DOHH2 (cell line): ENCODE data around the gene NDRG3.

Source experiments
- H3F3A ChIP-seq: fragments of 200-600 bp; sonication (generic), shearing (Covaris generic); 2 replicates; pipeline ENCODE4 v1.6.0; 2016; ENCODE audit warnings: antibody characterized with exemption, mild to moderate bottlenecking; ENCODE audit not compliant: control insufficient read depth, insufficient read depth
- H3K27ac ChIP-seq: fragments of 200-600 bp; sonication (generic); 2 replicates; pipeline ENCODE4 v1.5.1; 2014; ENCODE audit warnings: low read depth, mild to moderate bottlenecking, low read length, moderate library complexity
- H3K27me3 ChIP-seq: fragments of 200-600 bp; sonication (generic); 2 replicates; pipeline ENCODE4 v1.6.1; 2014; ENCODE audit warnings: mild to moderate bottlenecking, low read length, mixed read lengths; ENCODE audit not compliant: control insufficient read depth
- H3K36me3 ChIP-seq: fragments of 200-600 bp; sonication (generic); 2 replicates; pipeline ENCODE4 v1.6.1; 2014; ENCODE audit warnings: mild to moderate bottlenecking, low read length, moderate library complexity, mixed read lengths; ENCODE audit not compliant: control insufficient read depth
- H3K4me1 ChIP-seq: fragments of 200-600 bp; sonication (generic); 2 replicates; pipeline ENCODE4 v1.6.1; 2014; ENCODE audit warnings: mild to moderate bottlenecking, low read length, mixed read lengths; ENCODE audit not compliant: control insufficient read depth
- H3K4me2 ChIP-seq: fragments of 200-600 bp; sonication (generic); 2 replicates; pipeline ENCODE4 v1.6.0; 2014; ENCODE audit warnings: mild to moderate bottlenecking, low read length, moderate library complexity
- H3K4me3 ChIP-seq: fragments of 200-600 bp; sonication (generic); 2 replicates; pipeline ENCODE4 v1.5.1; 2014; ENCODE audit warnings: mild to moderate bottlenecking, low read length, mixed read lengths
- H3K79me2 ChIP-seq: fragments of 200-600 bp; sonication (generic); 2 replicates; pipeline ENCODE4 v1.6.1; 2014; ENCODE audit warnings: mild to moderate bottlenecking, low read length, mixed read lengths; ENCODE audit not compliant: control insufficient read depth
- H3K9me2 ChIP-seq: fragments of 200-600 bp; sonication (generic); replicated peaks from 2 replicates; pipeline ENCODE4 v1.6.1; 2014; ENCODE audit warnings: mild to moderate bottlenecking, low read length, mixed read lengths; ENCODE audit not compliant: control insufficient read depth
- H3K9me3 ChIP-seq: fragments of 200-600 bp; sonication (generic); 2 replicates; pipeline ENCODE4 v1.6.1; 2014; ENCODE audit warnings: antibody characterized with exemption, low read length, mixed read lengths; ENCODE audit not compliant: control insufficient read depth, insufficient read depth
- H4K20me1 ChIP-seq: fragments of 200-600 bp; sonication (generic); 2 replicates; pipeline ENCODE4 v1.6.0; 2014; ENCODE audit warnings: low read depth, mild to moderate bottlenecking, antibody characterized with exemption, low read length, moderate library complexity; ENCODE audit not compliant: control insufficient read depth, insufficient read depth
- EZH2phosphoT487 ChIP-seq: fragments of 200-600 bp; sonication (generic); IDR thresholded peaks from 2 replicates; pipeline ENCODE4 v1.6.1; 2017; ENCODE audit warnings: borderline replicate concordance, mild to moderate bottlenecking, antibody characterized with exemption, low read length, moderate library complexity, mixed read lengths
- TF ChIP-seq, protein P1 (sequence below): fragments of 200-600 bp; sonication (generic); IDR thresholded peaks from one replicate; pipeline ENCODE4 v1.5.1; 2014; ENCODE audit warnings: antibody characterized with exemption, mild to moderate bottlenecking, low read depth, low read length; ENCODE audit not compliant: poor library complexity, severe bottlenecking

Gene NDRG3

DNA sequence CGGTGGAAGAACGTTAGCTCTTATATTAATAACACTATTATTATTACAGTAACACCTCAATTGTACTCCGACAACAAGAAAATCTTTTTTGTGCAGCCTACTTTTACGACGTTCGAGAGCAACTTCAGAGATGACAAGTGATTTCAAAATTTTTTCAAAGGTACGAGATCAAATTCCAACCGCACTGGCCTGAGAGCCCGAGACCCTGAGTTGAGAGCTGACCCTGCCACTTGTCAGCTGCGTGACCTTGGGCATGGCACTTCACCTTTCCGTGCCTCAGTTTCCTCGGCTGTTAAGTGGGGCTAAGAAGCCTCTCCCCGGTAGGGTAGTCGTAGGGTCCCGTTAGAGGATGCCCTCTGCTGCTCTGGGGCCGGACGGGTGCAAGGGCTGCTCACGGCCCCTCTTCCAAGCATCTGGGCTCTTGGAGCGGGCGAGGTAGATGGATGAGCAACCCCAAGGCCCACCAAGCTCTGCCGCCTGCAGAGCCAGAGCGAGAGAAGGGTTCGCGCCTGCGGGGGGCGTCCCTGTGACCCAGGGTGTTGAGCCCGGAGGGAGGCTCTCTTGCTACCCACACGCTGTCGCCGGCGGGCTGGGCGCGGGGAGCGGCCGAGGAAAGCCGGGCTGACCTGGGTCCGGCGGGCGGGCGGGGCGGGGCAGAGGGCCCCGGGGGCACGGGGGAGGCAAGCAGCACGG is 510 bp downstream of the NDRG3 start:
- TF ChIP-seq, protein P1, sequence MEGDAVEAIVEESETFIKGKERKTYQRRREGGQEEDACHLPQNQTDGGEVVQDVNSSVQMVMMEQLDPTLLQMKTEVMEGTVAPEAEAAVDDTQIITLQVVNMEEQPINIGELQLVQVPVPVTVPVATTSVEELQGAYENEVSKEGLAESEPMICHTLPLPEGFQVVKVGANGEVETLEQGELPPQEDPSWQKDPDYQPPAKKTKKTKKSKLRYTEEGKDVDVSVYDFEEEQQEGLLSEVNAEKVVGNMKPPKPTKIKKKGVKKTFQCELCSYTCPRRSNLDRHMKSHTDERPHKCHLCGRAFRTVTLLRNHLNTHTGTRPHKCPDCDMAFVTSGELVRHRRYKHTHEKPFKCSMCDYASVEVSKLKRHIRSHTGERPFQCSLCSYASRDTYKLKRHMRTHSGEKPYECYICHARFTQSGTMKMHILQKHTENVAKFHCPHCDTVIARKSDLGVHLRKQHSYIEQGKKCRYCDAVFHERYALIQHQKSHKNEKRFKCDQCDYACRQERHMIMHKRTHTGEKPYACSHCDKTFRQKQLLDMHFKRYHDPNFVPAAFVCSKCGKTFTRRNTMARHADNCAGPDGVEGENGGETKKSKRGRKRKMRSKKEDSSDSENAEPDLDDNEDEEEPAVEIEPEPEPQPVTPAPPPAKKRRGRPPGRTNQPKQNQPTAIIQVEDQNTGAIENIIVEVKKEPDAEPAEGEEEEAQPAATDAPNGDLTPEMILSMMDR, result peak; percentile 59
- TF ChIP-seq EZH2phosphoT487, result no peak
- H3K36me3 ChIP-seq, result no peaks in the 10 kb centered on the region
- peaks cover 25% of the 10 kb centered on the region for H3F3A ChIP-seq
- peaks cover 18% of the 10 kb centered on the region for H3K4me1 ChIP-seq
- H3K27me3 ChIP-seq, result no peaks in the 10 kb centered on the region
- H3K9me3 ChIP-seq, result no peaks in the 10 kb centered on the region
- H3K79me2 ChIP-seq, result peaks cover 3% of the 10 kb centered on the region
- H3K4me2 ChIP-seq, result peak overlapping the region; percentile 77
- H3K9me2 ChIP-seq, result no peaks in the 10 kb centered on the region
- no peaks in the 10 kb centered on the region for H4K20me1 ChIP-seq
- H3K4me3 ChIP-seq, result peak overlapping the region; percentile 78
- no peak overlapping the region for H3K27ac ChIP-seq

DNA sequence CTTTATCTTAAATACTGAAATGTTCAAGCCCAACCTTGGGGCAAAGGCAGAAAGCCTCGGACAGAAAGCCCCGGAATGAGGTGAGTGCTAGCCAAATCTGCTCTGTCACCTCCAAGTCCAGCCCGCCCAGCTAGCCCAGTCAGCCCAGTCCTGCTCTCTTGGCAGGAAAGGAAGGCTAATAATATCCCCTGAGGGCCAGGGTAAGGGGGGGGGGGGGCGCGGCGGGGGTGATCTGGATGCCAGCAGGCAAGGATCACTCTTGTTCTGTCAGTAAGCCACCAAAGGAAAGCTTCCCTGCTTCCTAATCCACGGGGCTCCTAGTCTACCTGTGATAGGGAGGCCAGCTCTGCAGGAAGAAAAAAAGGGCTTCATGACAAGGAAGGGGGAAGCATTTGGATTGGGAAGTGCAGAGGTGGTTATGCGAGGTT is 1.1 kb downstream of the NDRG3 start:
- peaks cover 18% of the 10 kb centered on the region for H3K4me1 ChIP-seq
- H3K79me2 ChIP-seq, result peaks cover 3% of the 10 kb centered on the region
- H3F3A ChIP-seq, result peaks cover 25% of the 10 kb centered on the region
- no peaks in the 10 kb centered on the region for H3K27me3 ChIP-seq
- peak overlapping the region; percentile 78 for H3K4me3 ChIP-seq
- TF ChIP-seq EZH2phosphoT487, result no peak
- TF ChIP-seq, protein P1, result no peak
- peak overlapping the region; percentile 77 for H3K4me2 ChIP-seq
- no peaks in the 10 kb centered on the region for H3K36me3 ChIP-seq
- no peaks in the 10 kb centered on the region for H3K9me2 ChIP-seq
- H3K27ac ChIP-seq, result no peak overlapping the region
- H3K9me3 ChIP-seq, result no peaks in the 10 kb centered on the region
- H4K20me1 ChIP-seq, result no peaks in the 10 kb centered on the region

DNA sequence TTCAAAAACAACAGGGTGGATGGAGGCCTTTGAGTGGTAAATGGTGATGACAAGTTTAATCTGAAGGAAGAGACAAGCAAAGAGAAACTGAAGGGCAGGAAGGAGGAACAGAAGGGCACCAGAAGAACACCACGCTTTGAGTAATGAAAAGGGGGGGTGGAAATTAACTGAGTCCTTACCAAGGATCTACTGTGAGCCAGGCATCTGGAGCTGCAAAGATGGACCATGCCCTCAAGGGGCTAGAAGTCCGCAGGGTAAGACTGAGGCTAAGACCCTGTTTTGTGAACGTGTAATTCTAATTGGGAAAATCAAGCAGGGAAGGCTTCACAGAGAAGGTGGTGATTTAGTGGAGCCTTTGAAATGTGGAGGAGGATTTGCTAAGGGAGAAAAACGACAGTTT is 1.6 kb downstream of the NDRG3 start:
- TF ChIP-seq, protein P1, result no peak
- no peak for TF ChIP-seq EZH2phosphoT487
- no peak overlapping the region for H3K27ac ChIP-seq

More for the DNA sequence above, 1.6 kb downstream of the NDRG3 start:
- H3F3A ChIP-seq, result peaks cover 20% of the 10 kb centered on the region
- H3K36me3 ChIP-seq, result no peaks in the 10 kb centered on the region
- H3K9me2 ChIP-seq, result no peaks in the 10 kb centered on the region
- no peak overlapping the region for H3K4me2 ChIP-seq
- H3K27me3 ChIP-seq, result no peaks in the 10 kb centered on the region
- H3K4me3 ChIP-seq, result no peak overlapping the region
- H3K79me2 ChIP-seq, result peaks cover 3% of the 10 kb centered on the region
- peaks cover 18% of the 10 kb centered on the region for H3K4me1 ChIP-seq
- H4K20me1 ChIP-seq, result no peaks in the 10 kb centered on the region
- no peaks in the 10 kb centered on the region for H3K9me3 ChIP-seq
